ENCODE data around the gene ARID1B. TPM values are rescaled to one million over a fixed set of nuclear protein-coding genes. Genes with fewer than 3 reads are reported as not detected.

ARID1B gene
- total RNA-seq, 1 donor from 2014 or later = 248 TPM

GRCh38 chr6:156946370-156946936, 169.3 kb downstream of the ARID1B start:
- peaks cover 57% of the 10 kb centered on the region for H3K4me1 Mint-ChIP-seq
- DNase-seq (no peak), ATAC-seq (ENCODE audit: low read depth) (no peak)
- no peak overlapping the region for H3K4me3 Mint-ChIP-seq
- intact Hi-C loops (cut with micrococcal nuclease) = loop anchor here (5.0 kb wide), 1 partner anchor 39 kb away; no protein-coding TSS in a partner anchor
- H3K27me3 Mint-ChIP-seq = no peaks in the 10 kb centered on the region
- no peak for TF ChIP-seq CTCF (IDR thresholded peaks at IDR 0.05)
- peaks cover 6% of the 10 kb centered on the region for H3K36me3 Mint-ChIP-seq (ENCODE audit: low read depth)
- no peak overlapping the region for H3K27ac Mint-ChIP-seq
- CTCF ChIA-PET = no interaction called here
- POLR2A ChIA-PET = no interaction called here
- H3K9me3 Mint-ChIP-seq = no peaks in the 10 kb centered on the region

- peaks cover 60% of the 10 kb centered on the region for H3K4me1 Mint-ChIP-seq
Observed at GRCh38 chr6:156948277-156948676, 171.1 kb downstream of the ARID1B start.

GRCh38 chr6:156948807-156949206, 171.6 kb downstream of the ARID1B start:
- Mint-ChIP-seq H3K36me3 (ENCODE audit: low read depth) (peaks cover 4% of the 10 kb centered on the region), H3K4me3 (no peak overlapping the region), H3K9me3 (no peaks in the 10 kb centered on the region), H3K27me3 (no peaks in the 10 kb centered on the region), H3K27ac (no peak overlapping the region), H3K4me1 (peaks cover 65% of the 10 kb centered on the region)
- ChIA-PET POLR2A (no interaction called here), CTCF (no interaction called here)
- no peak for ATAC-seq (ENCODE audit: low read depth)
- DNase-seq = no peak
- intact Hi-C loops (cut with micrococcal nuclease) = loop anchor here (1.0 to 5.0 kb wide), 2 partner anchors 12 to 42 kb away; no protein-coding TSS in a partner anchor
- no peak for TF ChIP-seq CTCF (IDR thresholded peaks at IDR 0.05)

More at GRCh38 chr6:156948277-156948676, 171.1 kb downstream of the ARID1B start:
- ChIA-PET POLR2A (interaction anchor here (0.6 kb wide), 1 partner anchor 1035 kb away, joined by 3 read pairs; no protein-coding TSS in a partner anchor), CTCF (no interaction called here)
- TF ChIP-seq CTCF (IDR thresholded peaks at IDR 0.05) = no peak
- H3K36me3 Mint-ChIP-seq (ENCODE audit: low read depth) = peaks cover 4% of the 10 kb centered on the region
- ATAC-seq (ENCODE audit: low read depth) (no peak), DNase-seq (no peak)
- H3K27ac Mint-ChIP-seq = no peak overlapping the region
- H3K9me3 Mint-ChIP-seq = no peaks in the 10 kb centered on the region
- no peaks in the 10 kb centered on the region for H3K27me3 Mint-ChIP-seq
- intact Hi-C loops (cut with micrococcal nuclease) = loop anchor here (1.0 to 5.0 kb wide), 2 partner anchors 11 to 41 kb away; no protein-coding TSS in a partner anchor
- H3K4me3 Mint-ChIP-seq = no peak overlapping the region

GRCh38 chr6:156949376-156949775, 172.2 kb downstream of the ARID1B start:
- Mint-ChIP-seq H3K27me3 (no peaks in the 10 kb centered on the region), H3K36me3 (ENCODE audit: low read depth) (peaks cover 2% of the 10 kb centered on the region), H3K27ac (no peak overlapping the region), H3K4me3 (no peak overlapping the region), H3K9me3 (no peaks in the 10 kb centered on the region), H3K4me1 (peaks cover 65% of the 10 kb centered on the region)
- ChIA-PET POLR2A (interaction anchor here (0.6 kb wide), 1 partner anchor 193 kb away, joined by 3 read pairs; no protein-coding TSS in a partner anchor), CTCF (no interaction called here)
- TF ChIP-seq CTCF (IDR thresholded peaks at IDR 0.05) = no peak
- intact Hi-C loops (cut with micrococcal nuclease) = loop anchor here (5.0 kb wide), 1 partner anchor 42 kb away; no protein-coding TSS in a partner anchor
- no peak for DNase-seq
- ATAC-seq (ENCODE audit: low read depth) = no peak

GRCh38 chr6:156950084-156950483, 172.9 kb downstream of the ARID1B start:
- H3K36me3 Mint-ChIP-seq (ENCODE audit: low read depth) = peaks cover 3% of the 10 kb centered on the region
- intact Hi-C loops (cut with micrococcal nuclease) = loop anchor here (2.0 kb wide), 1 partner anchor 55 kb away; no protein-coding TSS in a partner anchor
- no peak overlapping the region for H3K27ac Mint-ChIP-seq
- ATAC-seq (ENCODE audit: low read depth) (no peak), DNase-seq (no peak)
- CTCF ChIA-PET = no interaction called here
- TF ChIP-seq CTCF (IDR thresholded peaks at IDR 0.05) = no peak
- H3K9me3 Mint-ChIP-seq = no peaks in the 10 kb centered on the region
- H3K4me1 Mint-ChIP-seq = peaks cover 69% of the 10 kb centered on the region
- no peaks in the 10 kb centered on the region for H3K27me3 Mint-ChIP-seq
- H3K4me3 Mint-ChIP-seq = no peak overlapping the region
- POLR2A ChIA-PET = interaction anchor here (0.6 kb wide), 1 partner anchor 194 kb away, joined by 3 read pairs; no protein-coding TSS in a partner anchor
